BLaER1 (cell line): ENCODE data around the gene RFPL2.
"Not testable (repeated sequence)": the region's sequence is repeated elsewhere in the genome, so short reads cannot be mapped to it uniquely, and the experiment has no call there.

ENCODE experiments used
- H3K27ac ChIP-seq: shearing (Covaris generic); formaldehyde crosslinking; 2 replicates; pipeline ENCODE4 v1.8.1; 2022
- H3K27me3 ChIP-seq: shearing (Covaris generic); formaldehyde crosslinking; 2 replicates; pipeline ENCODE4 v1.8.1; 2022
- H3K36me3 ChIP-seq: shearing (Covaris generic); formaldehyde crosslinking; 2 replicates; pipeline ENCODE4 v1.8.1; 2022
- H3K4me1 ChIP-seq: shearing (Covaris generic); formaldehyde crosslinking; 2 replicates; pipeline ENCODE4 v1.8.1; 2022
- H3K4me2 ChIP-seq: shearing (Covaris generic); formaldehyde crosslinking; 2 replicates; pipeline ENCODE4 v1.8.1; 2022
- H3K4me3 ChIP-seq: shearing (Covaris generic); formaldehyde crosslinking; 2 replicates; pipeline ENCODE4 v1.8.1; 2022
- H3K9ac ChIP-seq: shearing (Covaris generic); formaldehyde crosslinking; 2 replicates; pipeline ENCODE4 v1.8.1; 2022
- H3K9me3 ChIP-seq: shearing (Covaris generic); formaldehyde crosslinking; 2 replicates; pipeline ENCODE4 v1.8.1; 2022
- H4K20me1 ChIP-seq: shearing (Covaris generic); formaldehyde crosslinking; 2 replicates; pipeline ENCODE4 v1.8.1; 2022
- Cebpa-rat ChIP-seq: shearing (Covaris generic); IDR thresholded peaks from 2 replicates; pipeline ENCODE4 v1.8.1; 2022

The RFPL2 gene

GRCh38 chr22:32175115-32175514 is 29.8 kb downstream of the RFPL2 start:
- Histone ChIP-seq H3K36me3 (no peaks in the 10 kb centered on the region), H3K27me3 (no peaks in the 10 kb centered on the region), H3K4me3 (no peak overlapping the region), H3K27ac (no peak overlapping the region), H3K9ac (no peak overlapping the region), H3K4me1 (no peaks in the 10 kb centered on the region), H3K9me3 (peaks cover 5% of the 10 kb centered on the region; the same call in 1 of the 2 replicates), H3K4me2 (no peak overlapping the region), H4K20me1 (no peaks in the 10 kb centered on the region)
- no peak for TF ChIP-seq Cebpa-rat

DNA sequence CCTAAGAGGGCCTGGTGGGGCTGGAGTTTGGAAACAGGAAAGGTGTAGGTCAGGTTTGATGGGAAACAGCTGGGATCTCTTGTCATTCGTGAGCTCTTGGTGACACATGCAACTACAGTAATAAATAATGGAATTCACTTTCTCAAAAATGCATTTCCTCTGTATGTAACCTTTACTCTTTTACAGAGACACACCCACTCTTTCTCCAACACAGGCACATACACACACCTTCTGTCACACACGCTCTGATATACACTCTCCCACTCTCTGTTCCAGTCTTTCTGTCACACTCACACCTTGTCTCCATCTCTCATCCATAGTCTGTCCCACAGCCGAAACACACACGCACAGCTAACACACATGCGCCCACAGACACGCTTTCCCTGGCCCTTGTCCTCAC is 39.2 kb downstream of the RFPL2 start:
- no peak overlapping the region for H3K9ac ChIP-seq
- H3K4me1 ChIP-seq, result no peaks in the 10 kb centered on the region
- no peak overlapping the region for H3K4me2 ChIP-seq
- no peaks in the 10 kb centered on the region for H3K9me3 ChIP-seq
- H3K36me3 ChIP-seq, result no peaks in the 10 kb centered on the region
- H3K27me3 ChIP-seq, result no peaks in the 10 kb centered on the region
- no peak overlapping the region for H3K4me3 ChIP-seq
- no peak overlapping the region for H3K27ac ChIP-seq
- no peak for TF ChIP-seq Cebpa-rat
- no peaks in the 10 kb centered on the region for H4K20me1 ChIP-seq

DNA sequence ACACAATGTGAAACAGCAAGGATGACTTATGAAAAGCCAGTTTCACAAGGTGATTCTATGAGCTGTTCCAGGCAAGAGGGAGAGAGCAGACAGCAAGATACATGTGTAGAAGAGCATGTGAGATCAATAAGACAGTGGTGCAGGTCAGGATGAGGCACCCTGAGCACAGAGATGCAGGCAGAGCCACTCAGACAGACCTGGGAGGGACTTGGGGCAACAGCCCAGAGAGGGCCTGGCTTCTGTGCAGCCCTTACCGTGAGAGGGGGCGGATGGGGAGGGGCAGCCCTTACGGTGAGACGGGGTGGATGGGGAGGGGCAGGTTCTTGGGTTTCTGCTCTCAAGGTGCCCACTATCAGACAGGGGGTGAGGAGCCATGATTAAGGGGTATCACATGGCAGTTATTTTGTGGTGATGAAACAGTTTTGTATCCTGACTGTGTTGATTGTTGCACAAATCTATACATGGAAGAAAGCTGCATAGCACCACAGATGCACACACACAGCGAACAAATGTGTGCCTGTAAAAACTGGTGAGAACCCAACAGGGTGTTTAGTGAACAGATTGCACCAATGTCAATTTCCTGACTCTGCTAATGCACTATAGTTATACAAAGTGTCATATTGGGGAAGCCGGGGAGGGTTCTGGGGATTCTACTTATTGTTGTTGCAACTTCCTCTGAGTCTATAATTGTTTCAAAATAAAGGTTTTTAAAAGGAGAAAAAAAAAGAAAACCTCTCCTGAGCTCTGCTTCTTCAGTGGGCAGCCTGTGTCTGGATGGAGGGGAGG is 40.6 kb downstream of the RFPL2 start:
- TF ChIP-seq Cebpa-rat, result no peak
- H3K4me1 ChIP-seq, result no peaks in the 10 kb centered on the region
- H3K4me2 ChIP-seq, result no peak overlapping the region
- no peaks in the 10 kb centered on the region for H3K9me3 ChIP-seq
- no peaks in the 10 kb centered on the region for H3K27me3 ChIP-seq
- no peak overlapping the region for H3K9ac ChIP-seq
- no peaks in the 10 kb centered on the region for H3K36me3 ChIP-seq
- H4K20me1 ChIP-seq, result no peaks in the 10 kb centered on the region
- no peak overlapping the region for H3K4me3 ChIP-seq
- no peak overlapping the region for H3K27ac ChIP-seq

DNA sequence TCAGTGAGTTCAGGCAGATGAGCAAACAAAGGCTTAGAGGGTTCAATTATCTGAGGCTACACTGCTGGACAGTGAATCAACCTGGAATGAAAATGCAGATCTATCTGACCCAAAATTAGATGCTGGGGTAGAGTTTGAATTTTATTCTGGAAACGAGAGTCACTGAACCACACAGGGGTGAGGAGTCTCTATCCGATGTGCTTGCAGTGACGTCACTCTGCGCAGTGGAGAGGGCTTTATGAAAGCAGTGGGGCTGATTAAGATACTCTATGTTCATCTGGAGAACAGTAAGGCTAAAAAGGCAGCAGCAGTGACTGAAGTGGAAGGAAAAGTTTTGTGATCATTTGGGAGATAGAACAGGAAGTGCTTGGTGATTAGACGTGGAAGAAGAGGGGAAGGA is 44.5 kb downstream of the RFPL2 start:
- not testable (repeated sequence) for H3K4me3 ChIP-seq, H4K20me1 ChIP-seq, H3K9ac ChIP-seq, H3K4me2 ChIP-seq, H3K9me3 ChIP-seq, H3K36me3 ChIP-seq, H3K4me1 ChIP-seq, H3K27ac ChIP-seq, H3K27me3 ChIP-seq

DNA sequence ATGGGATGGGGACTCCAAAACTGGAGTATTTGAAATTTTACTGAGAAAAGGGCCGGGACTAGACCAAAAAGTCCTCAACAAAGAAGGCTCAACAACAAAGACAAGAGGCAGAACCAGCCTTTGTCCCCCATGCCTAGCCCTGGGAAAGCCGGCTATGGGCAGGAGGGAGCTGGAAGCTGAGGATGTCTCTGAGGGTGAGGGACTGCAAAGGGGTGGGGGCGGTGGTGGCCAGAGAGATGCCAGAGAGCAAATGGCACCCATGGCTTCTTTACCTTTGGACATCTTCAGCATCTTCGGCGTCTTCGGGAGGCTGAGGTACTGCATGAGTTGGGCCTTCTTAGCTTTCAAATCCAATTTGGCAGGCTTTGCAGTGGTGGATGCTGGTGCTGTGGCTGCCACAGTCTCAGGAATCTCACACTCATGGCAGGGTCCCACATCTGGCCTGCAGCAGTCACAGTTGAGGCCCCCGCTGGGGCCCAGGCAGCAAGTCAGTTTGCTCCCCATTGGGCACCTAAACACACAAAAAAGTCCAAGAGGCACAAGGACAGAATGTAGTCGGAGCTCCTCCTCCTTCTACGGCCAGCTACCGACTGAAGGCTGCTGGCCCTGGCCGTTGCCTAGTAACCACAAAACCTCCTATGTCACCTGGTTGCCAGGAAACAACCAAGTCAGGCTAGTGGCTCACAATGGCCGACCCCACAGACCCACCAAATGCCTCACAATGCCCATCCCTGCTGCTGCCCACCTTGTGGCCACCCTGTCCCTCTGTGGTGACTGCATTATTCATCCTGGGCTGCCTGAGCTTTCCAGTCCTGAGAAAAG is 46.0 kb downstream of the RFPL2 start, which contains the start of gene C22orf42:
C22orf42 (minus strand) TSS at position 592 of the 822 bp plus-strand sequence; CDS start at position 504, 88 bp downstream.
- no peak within 1 kb of the TSS for H3K27ac ChIP-seq
- no peak within 1 kb of the TSS for H3K4me3 ChIP-seq
- no peak within 1 kb of the TSS for H3K9ac ChIP-seq
- H3K27me3 ChIP-seq, result no peaks in the 10 kb centered on the region
- no peaks in the 10 kb centered on the region for H3K4me1 ChIP-seq
- TF ChIP-seq Cebpa-rat, result no peak
- H3K9me3 ChIP-seq, result no peaks in the 10 kb centered on the region
- no peak within 1 kb of the TSS for H3K4me2 ChIP-seq
- H4K20me1 ChIP-seq, result no peaks in the 10 kb centered on the region
- no peaks in the 10 kb centered on the region for H3K36me3 ChIP-seq

GRCh38 chr22:32157632-32158031 is 47.2 kb downstream of the RFPL2 start:
- not testable (repeated sequence) for H3K4me3 ChIP-seq, H3K27me3 ChIP-seq, H3K4me1 ChIP-seq, H3K9me3 ChIP-seq, H4K20me1 ChIP-seq, H3K9ac ChIP-seq, H3K27ac ChIP-seq, H3K4me2 ChIP-seq, H3K36me3 ChIP-seq

DNA sequence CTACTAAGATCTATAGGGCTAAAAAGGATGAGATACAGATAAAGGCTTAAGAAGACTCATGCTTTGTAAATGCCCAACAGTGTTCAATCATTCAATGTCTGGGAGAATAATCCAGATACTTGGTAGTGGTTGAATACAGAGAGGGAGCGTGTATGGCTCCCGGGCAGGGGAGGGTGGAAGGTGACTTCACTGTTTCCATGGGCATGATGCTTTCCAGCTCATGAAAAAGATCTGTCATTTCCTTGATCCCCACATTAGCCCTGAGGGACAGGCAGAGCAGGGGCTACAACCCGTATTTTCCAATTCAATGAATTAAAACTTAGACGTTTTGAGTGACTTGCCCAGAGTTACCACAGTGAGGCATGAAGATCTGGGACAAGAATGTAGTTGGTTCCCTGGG is 50.1 kb downstream of the RFPL2 start:
- H3K4me2 ChIP-seq, H3K9ac ChIP-seq, H3K27ac ChIP-seq, H3K36me3 ChIP-seq, H3K4me3 ChIP-seq, H3K4me1 ChIP-seq, H4K20me1 ChIP-seq, H3K27me3 ChIP-seq, H3K9me3 ChIP-seq: not testable (repeated sequence)

- not testable (repeated sequence) for H3K9ac ChIP-seq, H3K27me3 ChIP-seq, H3K4me1 ChIP-seq, H4K20me1 ChIP-seq, H3K4me3 ChIP-seq, H3K9me3 ChIP-seq, H3K4me2 ChIP-seq, H3K36me3 ChIP-seq, H3K27ac ChIP-seq
Measured at GRCh38 chr22:32151641-32152040, 53.2 kb downstream of the RFPL2 start.

DNA sequence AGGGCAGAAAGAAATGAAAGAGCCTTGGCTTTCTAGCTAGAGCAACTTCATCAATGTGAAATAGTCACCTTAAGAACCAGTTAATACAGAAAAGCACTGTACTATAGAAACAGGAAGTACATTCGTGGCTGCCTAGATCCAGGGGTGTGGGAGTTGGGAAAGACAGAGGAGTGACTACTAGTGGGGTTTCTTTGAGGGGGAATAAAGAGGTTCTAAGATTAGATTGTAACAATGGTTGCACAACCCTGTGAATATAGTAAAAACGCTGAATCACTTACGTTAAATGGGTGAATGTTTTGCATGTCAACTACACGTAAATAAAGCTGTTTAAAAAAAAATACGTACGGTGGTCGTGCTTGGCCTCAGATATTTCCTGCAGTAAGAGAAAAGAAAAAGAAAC is 54.2 kb downstream of the RFPL2 start:
- not testable (repeated sequence) for H3K9me3 ChIP-seq, H3K4me3 ChIP-seq, H3K27me3 ChIP-seq, H3K4me1 ChIP-seq, H3K36me3 ChIP-seq, H3K9ac ChIP-seq, H3K27ac ChIP-seq, H4K20me1 ChIP-seq, H3K4me2 ChIP-seq

GRCh38 chr22:32148372-32148771 is 56.5 kb downstream of the RFPL2 start:
- not testable (repeated sequence) for H3K27ac ChIP-seq, H3K9ac ChIP-seq, H3K9me3 ChIP-seq, H3K27me3 ChIP-seq, H3K4me3 ChIP-seq, H3K4me2 ChIP-seq, H3K36me3 ChIP-seq, H3K4me1 ChIP-seq, H4K20me1 ChIP-seq

GRCh38 chr22:32147128-32147527 is 57.7 kb downstream of the RFPL2 start:
- H3K4me1 ChIP-seq, result peaks cover 13% of the 10 kb centered on the region
- H3K36me3 ChIP-seq, H4K20me1 ChIP-seq, H3K27ac ChIP-seq, H3K4me2 ChIP-seq, H3K9me3 ChIP-seq, H3K27me3 ChIP-seq, H3K9ac ChIP-seq, H3K4me3 ChIP-seq: not testable (repeated sequence)
